NCI-H748 (cell line): Measurements from ENCODE around the gene ATG16L2.
"Not testable (repeated sequence)": the region's sequence is repeated elsewhere in the genome, so short reads cannot be mapped to it uniquely, and the experiment has no call there.

ENCODE experiments used
- DNase-seq: peaks from one replicate; lab custom pipeline; 2025; ENCODE audit not compliant: unreplicated experiment; lab: John Stamatoyannopoulos, UW

Gene ATG16L2

DNA sequence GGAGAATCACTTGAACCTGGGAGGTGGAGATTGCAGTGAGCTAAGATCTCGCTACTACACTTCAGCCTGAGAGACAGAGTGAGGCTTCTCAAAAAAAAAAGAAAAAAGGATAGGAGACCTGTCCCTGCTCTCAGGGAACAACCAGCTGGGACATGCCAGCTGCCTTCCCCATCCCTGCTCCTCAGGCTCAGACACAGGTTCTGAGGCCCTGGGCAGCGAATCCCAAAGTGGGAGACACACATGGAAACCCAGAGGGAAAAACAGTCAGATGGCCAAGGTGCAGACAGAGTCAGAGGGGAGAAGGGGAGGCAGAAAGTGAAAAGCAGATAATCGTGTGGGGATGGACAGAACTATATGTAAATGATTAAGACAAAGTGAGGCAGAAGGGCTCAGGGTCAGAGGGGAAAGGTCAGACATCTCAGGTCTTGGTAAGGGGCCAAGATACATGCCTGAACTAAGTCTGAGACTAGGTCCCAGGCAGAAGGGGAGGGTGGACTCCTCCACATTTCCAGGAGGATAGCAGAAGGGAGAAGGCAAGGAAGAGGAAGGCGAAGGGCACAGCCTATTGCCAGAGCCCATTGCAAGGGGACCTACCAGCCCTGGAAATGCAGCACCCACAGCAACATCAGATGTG is 34.6 kb upstream of the ATG16L2 start:
- DNase-seq: no peak

DNA sequence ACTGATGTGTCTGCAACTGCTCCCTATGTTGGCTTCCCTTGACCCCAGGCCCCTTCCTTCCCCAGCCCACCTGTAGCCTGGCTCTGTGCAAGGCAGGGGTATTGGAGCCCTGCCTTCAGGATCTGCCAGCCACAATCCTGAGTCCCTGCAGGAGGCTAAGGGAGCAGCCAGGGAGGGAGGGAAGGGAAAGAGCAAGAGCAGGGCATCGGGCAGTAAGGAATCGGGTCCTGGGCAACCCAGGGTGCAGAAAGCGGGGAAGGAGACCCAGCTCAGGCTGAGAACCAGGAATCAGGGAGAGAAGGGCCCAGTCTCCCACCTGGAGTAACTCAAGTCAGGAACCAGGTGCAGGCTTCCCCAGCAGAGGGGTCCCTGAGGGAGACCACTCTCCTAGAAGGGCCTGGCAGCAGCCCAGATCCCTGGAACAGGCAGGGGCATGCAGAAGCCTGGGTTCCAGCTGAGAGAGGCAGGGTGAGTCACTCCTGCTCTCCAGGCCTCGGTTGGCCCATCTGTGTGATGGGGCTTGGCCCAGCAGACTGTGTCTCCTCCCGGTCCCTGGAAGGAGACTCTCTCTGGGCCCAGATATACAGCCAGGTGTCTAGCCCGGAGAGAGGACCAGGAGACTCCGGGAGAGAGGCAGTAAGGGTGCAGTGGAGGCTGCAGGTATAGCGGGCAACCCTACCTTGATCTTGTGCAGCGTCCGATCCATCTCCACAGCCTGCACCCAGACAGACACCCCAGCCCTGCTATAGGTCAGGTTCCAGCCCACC is 33.7 kb upstream of the ATG16L2 start:
- peak; percentile 42 for DNase-seq

DNA sequence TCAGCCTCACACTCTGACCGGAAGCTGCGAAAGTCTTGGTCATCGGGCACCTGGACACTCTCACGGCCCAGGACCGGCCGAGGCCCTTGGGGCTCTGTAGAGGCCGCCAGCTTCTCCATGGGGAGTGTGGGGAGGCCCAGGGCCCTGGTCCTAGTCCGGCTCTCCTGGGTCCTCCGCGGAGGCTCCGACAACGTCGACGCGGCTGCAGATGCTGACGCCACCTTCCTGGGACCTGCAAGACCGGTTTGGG is 33.2 kb upstream of the ATG16L2 start:
- DNase-seq: peak; percentile 76

DNA sequence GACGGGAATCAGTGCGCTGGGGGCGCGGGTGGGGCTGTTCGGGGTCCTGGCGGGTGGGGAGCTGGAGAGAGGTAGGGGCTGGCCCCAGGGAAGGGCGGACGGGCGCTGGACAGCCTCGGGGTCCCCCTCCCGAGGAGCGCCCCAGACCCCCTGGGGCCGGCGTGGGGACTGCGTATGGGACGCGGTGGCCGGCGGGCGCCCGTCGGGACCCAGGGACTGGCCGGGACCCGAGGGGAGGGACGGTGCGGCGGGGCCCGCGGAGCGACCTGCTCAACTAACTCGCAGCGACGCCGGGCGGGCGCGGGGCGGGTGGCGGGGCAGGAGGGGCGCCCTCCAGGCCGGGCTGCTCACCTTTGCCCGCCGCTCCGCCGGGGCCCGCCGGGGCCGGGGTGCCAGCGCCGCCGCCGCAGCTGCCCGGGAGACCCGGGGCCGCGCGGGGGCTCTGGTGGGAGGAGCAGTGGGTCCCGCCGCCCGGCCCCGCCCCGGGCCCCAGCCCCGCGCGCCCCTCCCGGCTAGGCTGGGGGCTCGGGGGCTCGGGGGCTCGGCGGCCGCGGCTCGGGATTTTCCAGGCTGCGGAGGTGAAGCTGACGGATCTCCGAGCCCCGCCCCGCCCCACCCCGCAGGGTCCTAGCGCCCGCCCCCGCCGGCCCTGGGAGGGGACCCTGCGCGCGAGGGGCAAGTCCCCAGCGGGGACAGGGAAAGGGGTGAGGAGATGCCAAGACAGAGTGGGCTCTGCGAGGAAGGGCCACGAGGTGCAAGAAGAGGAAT is 32.7 kb upstream of the ATG16L2 start:
- DNase-seq: peak; percentile 64

DNA sequence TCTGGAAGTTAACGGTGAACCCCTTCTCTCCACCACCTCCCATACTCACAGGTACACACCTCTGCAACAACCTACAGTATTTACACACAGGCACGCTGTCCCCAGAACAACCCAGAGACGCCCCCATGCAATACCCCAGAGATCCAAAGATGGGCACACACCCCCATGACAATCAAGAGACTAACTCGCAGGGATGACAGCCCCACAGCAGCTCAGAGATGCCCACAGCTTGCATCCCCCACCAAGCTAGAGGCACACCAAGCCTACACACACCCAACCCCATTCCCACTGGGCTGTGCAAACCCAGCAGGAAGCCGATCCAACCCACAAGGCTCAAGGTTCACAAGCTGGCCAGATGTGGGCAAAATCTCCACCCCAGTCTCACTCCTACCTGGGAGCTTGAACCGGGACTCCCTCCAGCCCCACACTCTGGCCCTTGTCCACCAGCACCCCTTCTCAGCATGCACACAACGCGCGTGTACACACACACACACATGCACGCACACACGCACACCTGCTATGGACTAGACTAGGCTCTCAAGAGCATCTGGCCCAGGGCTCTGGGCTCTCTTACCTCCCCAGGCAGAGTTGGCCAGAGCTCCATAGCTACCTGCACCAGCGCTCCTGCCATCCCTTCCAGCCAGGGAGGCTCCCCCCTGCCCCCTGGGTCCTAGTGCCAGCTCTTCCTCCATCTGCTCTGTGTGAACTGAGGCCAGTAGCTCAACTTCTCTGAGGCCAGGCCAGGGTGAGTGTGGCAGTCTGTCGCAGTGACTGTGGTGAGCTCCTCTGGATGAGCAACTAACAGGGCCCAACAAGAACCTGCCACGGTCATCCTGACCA is 31.9 kb upstream of the ATG16L2 start:
- DNase-seq: peak; percentile 76

DNA sequence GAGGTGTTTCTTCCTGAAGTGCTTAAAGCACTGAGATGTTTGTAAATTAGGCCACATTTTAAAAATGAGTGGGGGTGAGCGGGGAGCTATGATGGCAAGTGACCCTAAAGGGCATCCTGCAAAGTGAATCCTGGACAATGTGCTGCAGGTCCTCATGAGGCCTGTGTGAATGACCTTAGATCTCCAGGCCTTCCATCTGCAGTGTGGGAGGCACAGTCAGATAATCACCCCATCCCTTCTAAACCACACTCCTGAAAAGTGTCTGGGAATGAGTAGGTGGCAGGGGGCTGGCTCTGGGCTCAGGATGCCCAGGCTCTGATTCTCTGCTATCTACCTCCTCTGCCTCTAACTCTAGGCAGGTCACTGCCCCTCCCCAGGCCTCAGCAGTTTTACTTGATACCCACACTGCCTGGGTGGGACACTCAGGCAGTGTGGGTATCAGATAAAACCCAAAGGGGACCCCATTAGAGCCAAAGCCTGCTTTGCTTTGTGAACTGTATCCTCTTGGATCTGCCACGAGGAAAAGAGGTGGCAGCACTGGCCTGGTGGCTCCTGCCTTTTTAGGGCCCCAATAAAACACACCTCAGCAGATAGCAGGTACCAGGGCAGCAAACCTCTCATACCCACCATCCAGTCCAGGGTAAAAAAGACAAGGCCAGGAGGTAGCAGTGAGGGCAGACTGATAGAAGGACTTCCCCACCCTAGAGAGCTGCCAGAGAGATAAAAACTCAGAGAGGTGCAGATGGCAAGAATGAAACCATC is 30.9 kb upstream of the ATG16L2 start:
- no peak for DNase-seq

DNA sequence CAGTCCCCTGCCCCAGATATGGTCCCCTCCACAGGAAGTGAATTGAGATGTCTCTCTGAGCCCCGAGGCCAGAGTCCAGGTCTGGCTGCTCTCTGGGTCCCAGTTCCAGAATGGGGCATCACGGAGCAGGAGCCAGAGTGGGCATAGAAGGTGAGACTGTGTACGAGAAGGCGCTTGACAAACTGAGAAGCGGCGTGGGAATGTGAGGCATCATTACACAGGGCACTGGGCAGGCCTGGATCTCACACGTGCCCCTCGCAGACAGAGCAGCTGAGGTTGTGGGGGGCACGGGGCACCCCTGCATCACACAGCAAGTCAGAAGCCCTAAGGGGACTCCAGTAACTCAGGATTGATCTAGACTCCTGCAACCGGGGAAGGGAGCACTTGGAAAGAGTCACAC is 29.5 kb upstream of the ATG16L2 start:
- no peak for DNase-seq

DNA sequence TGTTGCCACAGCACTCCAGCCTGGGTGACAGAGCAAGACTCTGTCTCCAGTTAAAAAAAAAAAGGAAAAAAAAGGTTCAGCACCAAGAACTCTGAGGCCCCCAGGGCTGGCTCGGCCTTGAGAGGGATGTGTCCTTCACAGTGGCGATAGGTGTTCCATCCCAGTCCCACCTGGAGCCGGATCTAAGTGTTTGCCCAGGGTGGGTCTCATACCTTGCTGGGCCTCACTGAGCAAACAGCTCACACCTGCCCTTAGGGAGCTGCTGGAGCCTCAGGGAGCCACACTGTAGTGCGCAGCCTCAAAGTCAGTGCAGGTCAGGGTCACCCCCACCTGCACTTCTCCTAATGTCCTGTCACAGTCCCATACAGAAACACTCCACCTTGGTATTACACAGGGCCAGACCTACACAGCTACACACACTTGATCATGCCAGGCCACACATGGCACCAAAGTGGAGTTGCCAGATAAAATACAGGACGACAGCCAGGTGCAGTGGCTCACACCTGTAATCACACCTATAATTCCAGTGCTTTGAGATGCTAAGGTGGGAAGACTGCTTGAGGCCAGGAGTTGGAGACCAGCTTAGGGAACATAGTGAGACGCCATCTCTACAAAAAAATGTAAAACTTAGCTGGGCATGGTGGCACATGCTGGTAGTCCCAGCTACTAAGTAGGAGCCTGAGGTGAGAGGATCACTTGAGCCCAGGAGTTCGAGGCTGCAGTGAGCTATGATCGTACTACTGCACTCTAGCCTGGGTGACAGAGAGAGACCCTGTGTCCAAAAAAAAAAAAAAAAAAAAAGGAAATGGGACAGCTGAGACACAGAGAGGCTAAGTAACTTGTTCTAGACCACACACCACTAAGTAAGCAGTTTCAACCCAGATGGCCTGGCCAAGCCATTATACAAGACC is 27.7 kb upstream of the ATG16L2 start:
- peak; percentile 99 for DNase-seq

DNA sequence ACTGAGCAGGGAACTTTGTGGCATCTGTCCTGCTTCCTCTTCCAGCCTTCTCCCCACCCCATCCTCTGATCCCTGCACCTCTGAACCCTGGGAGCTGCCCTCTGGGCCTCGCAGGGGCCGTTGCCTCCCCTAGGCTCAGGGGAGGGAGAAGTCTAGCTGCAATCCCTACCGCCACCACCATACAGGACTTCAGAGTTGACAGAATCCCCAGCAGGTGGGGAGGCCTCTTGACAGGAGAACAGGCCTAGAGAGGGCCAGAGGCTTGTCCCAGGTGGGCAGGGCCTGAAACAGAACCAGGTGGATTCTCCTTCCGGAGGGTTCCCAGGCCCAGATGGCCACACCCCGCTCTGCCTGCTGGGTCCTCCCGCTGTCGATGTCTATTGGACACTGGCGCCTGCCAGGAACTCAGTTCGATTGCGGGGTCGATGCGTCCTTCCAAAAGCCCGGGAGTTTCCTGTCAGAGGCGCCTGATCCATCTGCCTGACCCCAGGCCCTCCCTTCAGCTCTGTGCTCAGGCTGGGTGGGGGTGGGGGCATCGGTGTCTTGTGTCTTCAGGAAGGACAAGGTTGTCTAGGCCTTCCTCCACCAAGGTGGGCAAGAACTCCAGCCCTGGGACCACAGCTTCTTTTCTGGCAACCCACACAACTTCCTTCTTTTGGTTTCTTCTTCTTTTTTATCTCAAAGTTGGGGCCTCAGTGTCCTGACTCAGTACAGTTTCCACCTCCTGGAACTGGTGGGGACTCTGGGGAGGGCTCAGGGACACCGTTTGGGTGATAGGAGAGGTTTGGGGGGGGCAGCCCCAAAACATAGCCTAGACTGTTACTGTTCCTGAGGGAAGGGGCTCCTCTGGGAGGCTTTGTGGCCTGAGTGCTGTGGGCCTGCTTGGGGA is 26.8 kb upstream of the ATG16L2 start:
- DNase-seq: peak; percentile 55

DNA sequence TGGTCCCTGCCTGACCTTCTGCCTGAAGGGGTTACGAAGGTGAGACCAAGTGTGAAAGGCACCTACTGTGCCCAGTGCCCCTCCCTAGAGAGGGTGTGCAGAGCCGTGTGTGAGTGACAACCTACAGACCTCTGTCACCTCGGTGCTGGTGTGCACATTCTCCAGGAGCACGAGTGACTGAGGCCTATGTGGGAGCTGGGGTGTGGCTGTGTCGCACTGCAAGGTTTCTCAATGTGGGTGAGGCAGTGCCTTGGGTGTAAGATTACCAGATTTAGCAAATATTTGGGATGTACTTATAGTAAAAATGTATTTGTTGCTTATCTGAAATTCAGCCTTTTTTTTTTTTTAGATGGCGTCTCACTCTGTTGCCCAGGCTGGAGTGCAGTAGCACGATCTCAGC is 26.0 kb upstream of the ATG16L2 start:
- DNase-seq: no peak

DNA sequence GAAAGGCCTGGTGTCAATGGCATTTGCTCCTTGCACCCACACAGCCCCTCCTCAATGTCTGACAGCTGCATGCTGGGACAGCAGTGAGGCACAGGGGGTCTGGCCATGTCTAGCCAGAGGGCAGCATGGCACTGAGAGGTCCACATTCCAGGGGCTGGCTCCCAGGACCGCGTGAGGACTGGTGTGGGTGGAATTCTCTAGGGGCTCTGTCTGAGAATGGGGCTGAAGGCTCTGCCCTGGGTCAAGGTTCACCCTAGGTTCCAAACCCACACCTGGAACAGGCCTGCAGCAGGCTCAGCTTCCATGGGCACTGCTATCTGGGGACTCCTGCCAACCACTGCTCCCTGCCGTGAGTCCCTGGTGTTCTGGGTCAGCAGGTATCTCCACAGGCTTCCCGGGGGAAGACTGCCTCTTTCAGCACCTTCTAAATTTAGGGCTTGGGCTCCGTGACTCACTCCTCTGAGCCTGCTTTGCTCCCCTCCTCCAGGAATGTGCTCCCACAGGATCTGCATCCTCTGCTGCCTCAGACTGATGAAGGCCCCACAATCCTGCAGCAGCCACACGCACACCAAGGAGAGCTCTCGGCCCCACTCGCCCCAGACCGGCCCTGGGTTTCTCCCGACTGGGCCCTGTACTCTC is 24.6 kb upstream of the ATG16L2 start:
- DNase-seq: no peak

DNA sequence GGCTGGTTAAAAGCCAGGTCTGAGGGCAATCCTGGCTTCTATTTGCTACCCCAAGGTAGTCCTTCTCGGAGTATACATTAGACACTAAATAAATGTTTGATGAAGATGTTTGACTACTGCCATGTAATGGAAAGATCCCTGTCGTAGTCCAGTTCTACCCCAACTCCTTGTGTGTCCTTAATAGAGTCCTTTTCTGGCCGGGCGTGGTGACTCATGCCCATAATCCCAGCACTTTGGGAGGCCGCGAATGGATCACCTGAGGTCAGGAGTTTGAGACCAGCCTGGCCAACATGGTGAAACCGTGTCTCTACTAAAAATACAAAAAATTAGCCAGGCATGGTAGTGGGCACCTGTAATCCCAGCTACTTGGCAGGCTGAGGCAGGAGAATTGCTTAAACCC is 23.0 kb upstream of the ATG16L2 start:
- DNase-seq: not testable (repeated sequence)

DNA sequence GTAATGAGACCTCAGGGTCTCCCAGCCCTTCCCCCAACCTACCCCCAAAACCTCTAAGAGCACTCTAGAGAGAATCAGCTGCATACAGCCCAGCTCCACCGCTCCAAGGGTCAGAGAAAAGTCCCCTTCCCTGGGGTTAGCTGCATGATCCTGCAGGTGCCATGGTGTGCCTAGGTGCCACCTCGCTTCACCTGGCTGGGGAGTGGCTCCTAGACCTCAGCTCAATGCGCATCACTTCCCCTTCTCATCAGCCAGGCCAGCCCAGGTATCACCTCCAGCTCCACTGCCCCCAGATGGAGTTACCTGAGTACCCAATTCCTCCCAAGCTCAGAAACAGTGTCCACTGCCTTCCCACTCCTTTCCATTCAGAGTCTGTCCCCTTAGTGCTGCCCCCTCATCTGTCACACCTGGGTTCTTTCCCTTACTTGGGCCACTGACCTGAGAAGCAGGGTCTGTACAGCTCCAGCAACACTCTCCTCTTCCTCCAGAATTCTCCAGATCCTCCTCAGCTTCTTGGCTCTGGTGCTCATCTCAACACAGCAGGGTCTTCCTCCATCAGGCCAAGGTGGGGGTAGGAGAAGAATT is 21.7 kb upstream of the ATG16L2 start:
- DNase-seq: no peak

DNA sequence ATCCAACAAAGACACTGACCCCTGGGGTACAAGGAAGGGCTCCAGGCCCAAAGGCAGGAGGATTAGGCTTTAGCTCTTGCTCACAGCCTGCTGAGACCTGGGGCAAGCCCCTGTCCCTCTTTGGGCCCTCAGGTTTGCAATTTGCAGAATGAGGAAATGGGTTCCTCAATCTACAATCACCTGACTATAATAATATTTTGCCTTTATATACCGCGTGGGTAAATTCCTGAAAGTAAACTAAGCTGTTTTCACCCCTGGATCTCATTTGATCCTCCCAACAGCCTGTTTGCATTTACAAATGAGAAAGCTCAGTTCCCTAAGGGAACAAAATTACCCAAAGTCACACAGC is 21.2 kb upstream of the ATG16L2 start:
- DNase-seq: no peak

DNA sequence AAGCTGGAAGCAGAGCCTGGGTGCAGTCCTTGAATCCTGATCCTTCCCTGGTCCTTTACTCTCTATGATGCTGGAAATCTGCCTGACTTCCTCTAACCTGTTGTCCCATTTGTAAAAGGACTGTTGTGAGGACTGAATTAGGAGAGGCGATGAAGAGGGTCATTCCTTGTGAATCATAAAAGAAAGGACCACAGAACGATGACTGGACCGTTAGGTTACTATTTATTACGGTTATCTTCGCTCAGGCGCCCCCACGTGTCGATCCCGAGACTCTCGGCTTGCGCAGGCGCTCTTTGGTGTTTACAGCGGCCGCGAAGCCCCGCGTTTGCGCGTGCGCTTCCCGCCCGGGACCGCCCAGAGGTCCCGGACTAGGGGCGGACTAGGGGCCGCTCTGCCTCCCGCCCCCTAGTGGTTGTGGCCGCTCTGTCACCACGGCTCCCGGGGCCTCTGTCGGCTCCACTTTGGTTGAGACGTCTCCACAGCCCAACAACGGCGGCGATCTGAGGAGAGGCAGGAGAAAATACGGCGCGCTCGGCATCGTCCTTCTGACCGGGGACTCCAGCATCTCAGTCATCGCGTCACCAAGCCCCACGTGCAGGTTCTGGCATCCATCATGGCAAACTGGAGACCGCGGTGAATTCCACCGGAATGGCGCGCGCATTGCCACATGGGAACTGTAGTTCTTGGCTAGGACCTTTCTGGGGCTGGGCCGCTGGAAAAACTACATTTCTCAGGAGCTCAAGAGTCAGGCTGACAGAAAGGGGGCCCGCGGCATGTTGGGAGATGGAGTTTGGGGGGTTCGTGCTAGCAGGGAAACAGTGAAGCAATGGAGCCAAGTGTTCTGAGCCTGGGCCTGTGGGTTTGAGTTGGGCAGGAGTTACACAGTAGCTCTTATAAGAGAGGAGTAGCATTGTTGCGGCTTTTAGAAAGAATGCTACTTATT is 20.5 kb upstream of the ATG16L2 start, which contains the start of gene STARD10:
Gene STARD10, minus strand, starts transcription at position 623 of the 943 bp plus-strand sequence. CDS start 12,866 bp downstream, outside the sequence.
- DNase-seq: peak; percentile 95

DNA sequence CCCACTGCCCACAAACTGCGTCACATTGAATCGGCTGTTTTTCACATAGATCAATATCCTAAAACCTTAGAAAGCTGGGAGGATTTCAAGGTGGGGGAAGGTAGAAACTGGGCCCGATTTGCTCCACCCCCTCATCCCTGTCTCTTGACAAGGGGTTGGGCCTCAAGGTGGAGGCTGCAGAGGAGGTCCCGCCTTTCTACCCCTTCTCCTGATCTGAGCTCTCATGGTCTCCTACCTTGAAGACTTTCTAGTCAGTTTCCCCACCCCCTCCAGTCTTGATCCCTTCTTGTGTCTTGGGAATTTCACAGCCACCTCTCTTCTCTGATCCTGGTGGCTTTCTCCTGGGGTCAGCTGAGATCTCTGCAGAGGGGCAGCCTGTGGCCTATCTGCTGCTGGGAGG is 15.8 kb upstream of the ATG16L2 start:
- no peak for DNase-seq

DNA sequence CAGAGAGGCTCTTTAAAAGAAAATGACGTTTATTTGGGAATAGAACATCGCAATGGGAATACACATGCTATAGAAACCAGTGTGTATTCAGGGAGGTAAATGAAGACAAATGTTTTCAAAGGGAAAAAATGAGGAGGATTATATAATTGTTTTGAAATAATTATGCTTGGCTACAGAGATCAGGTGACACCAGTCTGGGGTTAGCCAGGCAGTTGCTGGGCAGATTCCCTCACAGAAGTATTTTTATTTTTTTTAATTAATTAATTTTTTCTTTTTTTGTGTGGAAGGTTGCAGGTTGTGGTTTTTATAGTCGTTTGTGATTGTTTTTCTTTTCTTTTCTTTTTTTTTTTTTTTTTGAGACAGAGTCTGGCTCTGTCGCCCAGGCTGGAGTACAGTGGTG is 14.8 kb upstream of the ATG16L2 start:
- DNase-seq: no peak
